HG03520 (cell line): Measurements from ENCODE around the gene GNAI1.

Experiments
- ATAC-seq: cut with Tn5 transposase; IDR thresholded peaks from one replicate; pipeline ENCODE4 v1.9.1; 2021; ENCODE audit warnings: mild to moderate bottlenecking, moderate library complexity; ENCODE audit not compliant: unreplicated experiment

The GNAI1 gene

DNA sequence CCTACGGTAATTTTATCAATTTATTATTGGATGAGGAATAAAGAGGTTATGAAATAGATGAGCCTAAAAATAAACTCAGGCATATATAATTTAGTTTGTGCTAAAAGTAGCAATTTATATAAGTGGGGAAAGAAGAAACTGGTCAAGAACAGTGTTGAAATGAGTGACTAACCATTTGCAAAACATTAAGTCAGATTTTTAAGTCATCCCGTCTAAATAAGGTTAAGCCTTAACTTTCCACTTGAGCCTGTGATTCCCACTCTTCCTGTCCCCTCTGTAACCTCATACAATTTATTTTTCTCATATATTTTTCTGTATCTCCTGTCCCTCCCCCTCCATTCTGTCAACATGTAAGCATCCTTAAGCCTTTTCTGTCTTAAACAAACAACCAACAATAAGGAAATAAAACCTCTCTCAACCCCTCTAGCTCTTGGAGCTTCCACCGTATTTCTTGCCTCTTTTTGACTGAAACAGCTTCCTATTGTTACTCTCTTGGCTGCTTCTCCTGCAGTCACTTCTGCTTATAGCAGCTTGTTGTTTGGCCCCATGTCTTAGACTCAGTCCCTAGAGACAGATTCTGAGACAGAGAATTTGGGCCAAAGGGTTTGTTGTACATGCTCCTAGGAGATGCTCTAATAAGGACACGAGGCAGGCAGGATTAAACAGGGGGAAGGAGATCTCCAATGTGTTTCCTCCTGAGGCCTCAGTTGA lies 109.7 kb downstream of the GNAI1 start:
- no peak for ATAC-seq

DNA sequence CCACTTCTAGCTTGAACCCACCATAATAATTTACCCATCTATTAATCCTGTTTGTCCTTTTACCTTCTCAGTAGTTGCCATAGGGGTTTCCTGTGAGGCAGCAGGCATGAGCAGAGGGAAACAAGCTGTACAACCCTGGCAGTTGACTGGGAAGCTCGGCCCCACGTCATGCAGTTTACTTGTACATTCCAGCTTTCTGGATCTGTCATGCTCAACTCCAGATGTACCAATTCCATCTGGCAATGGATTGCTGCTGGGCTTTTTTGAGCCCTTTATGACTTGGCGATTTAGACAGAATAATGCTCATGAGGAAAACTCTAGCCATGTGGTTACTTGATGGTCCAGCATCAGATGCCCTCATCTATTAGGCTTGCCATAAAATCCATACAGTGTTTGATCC lies 112.5 kb downstream of the GNAI1 start:
- no peak for ATAC-seq

DNA sequence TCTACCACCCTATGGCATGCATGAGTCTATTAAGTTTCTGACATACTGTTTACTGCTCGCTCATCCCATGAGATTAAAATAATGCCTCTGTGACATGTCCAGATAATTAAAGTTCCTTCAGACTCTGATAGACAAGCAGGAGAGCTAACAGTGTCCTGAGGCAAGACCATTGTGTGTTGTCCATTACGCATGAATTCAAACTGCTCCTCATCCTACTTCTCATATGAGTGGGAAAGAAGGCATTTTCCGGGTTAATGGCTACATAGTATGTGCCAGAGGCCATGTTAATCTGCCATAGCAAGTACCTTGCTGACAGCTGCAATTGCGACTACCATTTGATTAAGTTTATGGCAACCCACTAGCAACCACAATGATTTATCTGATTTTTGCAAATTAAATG lies 113.3 kb downstream of the GNAI1 start:
- no peak for ATAC-seq

DNA sequence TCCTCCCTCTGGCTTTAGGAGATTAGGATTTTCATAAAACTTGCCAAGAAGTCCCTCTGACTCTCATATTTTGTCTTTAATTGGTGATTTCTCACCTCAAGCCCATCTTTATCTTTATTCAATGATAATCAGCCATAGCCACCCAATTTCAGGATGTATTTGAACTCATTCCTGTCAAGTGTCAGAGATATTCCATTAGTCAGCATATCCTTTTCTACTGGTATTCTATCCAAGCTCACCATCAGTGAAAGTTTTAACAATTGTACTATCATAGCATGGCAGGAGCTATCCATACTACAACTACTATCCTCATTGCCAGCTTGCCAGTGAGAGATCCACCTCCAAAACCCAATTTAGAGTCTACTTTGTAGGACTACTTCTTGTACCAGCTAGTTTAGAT lies 114.6 kb downstream of the GNAI1 start:
- ATAC-seq: no peak

DNA sequence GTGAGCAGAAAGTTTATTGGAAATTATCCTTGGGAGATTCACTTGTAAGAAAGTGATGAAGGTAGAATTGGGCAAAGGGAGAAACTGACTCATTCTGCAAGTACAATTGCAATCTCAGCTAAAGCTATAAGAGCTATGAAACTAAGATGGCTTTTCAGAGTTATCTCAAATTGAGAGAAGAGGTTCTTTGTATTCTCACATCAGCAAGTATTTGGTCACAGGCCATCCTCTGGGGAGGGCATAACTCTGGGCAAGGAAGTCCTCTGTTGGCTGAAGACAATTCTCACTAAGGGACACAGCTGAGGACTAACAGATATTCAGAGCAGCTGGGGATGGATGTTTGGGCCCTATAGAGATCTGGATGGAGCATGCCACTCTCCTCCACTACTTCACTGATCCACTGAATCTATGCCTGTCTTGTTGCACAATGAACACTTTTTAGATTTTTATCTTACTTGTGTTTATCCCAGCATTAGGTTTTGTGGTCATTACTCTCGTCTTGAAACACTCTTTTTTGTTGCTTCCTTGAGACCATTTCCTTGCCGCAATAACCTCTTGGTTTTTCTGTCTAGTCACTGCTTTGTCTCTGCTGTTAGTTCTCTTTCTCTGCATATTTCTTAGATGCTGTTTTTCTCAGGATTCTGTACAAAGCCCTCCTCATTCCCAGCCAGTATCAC lies 115.1 kb downstream of the GNAI1 start:
- ATAC-seq: no peak

DNA sequence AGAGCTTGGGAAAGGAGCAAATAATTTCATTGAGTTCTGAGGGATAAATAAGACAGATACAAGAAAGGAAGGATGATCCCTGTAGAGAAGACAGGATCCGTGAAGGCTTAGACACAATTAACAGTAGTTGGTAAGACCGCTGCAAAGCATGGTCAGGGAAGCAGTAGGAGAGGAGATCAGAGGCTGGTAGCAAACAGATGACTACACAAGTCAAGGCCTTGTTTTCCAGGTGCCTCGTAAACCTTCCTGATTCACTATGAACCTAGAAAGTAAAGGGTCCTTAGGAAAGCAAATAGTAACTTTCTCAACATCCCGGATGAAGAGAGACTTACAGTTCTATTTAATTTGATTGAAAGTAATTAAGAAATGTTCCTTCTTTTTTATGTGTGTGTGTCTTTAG lies 118.6 kb downstream of the GNAI1 start:
- ATAC-seq: no peak

DNA sequence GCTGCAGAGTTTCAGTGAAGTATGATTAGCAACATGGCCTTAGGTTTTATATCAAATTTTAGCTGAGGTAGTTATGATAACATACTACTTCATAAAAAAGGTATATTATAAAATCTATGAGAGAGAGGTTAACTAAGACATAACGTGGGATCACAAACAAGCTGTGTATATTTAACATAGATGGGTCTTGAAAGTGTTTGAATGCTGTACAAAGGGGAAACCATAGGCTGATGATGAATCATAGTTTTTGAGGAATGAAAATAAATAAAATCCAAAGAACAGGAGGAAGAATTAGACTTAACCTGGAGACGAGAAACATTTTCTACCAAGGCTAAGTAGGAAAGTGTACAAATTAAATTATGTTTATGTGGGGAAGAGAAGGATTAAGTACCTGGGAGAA lies 119.0 kb downstream of the GNAI1 start:
- ATAC-seq: no peak

DNA sequence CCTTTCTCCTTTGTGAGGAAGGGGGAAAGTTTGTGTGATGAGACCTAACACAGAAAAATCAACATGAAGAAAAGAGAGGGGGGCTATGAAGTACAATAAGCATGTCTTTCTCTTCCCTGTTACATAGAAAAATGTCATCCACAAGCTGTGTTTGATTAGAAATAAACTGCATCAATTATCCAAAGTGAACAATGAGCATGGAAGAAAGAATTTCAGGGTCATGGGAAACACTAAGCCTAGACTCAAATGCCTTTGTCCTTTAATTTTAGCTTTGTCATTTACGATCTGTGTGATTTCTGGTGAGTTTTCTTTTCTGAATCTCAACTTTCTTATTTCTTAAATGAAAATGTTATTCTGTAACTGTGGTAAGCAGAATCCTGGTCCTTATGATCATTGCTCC lies 121.0 kb downstream of the GNAI1 start:
- no peak for ATAC-seq

DNA sequence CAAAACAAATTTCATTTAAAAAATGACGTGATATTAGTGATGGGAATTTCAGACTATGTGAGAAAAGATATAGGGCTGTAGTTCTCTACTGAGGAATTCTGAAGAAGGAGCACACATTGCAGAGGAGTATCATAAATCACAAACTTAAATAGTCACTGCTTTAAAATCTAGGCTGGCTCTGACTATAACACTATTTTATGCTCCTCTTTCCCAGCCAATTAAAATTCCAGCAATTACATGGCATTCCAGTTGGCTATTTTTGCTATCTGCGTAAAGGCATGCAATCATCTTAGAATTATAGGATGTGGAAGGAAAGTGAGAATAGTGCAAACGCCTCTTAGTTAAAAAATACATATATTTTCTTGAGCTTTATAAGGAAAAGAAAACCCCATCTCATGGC lies 123.1 kb downstream of the GNAI1 start:
- no peak for ATAC-seq

DNA sequence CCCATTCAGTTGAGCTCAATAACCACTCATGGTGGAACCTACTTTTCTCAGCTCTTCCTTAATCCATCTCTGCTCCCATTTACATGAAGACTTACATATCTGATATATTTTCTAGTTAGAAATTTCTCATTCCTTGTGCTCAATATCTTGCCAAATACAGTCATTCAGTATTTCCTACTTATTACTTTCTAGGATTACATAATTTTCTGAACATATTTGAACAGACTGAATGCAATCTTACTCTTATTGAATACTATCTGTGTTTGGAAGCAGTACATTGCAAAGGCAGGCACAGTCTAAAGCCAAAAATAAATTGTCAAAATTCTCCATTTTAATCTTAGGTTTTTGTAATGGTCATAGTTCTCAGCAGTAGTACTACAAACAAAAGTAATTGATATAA lies 126.0 kb downstream of the GNAI1 start:
- ATAC-seq: no peak

DNA sequence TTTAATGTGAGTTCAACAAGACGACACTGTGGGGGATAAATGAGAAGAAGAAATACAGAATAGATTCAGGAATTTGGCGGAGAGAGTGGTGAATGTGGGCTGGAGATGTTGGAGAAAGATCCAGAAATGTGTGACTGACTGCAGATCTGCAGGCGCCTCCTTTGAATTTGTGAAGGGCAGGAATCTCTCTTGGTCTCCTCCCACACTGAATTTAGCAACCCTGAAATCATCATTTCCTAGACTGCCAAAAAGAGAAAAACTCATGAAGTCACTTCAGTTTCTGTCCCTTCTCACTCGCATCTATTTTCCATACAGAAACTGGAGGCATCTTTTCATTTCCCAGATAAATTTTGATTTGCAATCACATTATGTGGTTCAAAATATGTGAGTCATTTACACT lies 128.7 kb downstream of the GNAI1 start:
- ATAC-seq: no peak

DNA sequence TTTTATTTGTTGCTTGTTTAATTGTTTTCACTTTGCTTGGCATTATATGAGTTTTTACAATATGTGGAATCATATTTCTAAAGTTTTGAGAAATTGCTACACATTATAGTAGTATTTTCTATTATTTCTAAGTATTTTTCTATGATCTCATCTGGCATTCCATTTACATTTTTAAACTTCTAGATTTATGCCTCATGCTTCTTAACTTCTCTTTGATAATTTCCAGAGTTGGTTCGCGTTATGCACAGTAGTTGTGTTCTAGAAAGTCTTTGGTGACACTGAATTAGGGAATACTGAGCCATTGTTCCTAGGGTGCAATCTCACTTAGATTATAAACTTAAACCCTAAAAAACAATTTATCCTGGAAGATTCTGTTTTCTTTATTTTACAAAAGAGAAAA lies 129.2 kb downstream of the GNAI1 start:
- ATAC-seq: no peak

DNA sequence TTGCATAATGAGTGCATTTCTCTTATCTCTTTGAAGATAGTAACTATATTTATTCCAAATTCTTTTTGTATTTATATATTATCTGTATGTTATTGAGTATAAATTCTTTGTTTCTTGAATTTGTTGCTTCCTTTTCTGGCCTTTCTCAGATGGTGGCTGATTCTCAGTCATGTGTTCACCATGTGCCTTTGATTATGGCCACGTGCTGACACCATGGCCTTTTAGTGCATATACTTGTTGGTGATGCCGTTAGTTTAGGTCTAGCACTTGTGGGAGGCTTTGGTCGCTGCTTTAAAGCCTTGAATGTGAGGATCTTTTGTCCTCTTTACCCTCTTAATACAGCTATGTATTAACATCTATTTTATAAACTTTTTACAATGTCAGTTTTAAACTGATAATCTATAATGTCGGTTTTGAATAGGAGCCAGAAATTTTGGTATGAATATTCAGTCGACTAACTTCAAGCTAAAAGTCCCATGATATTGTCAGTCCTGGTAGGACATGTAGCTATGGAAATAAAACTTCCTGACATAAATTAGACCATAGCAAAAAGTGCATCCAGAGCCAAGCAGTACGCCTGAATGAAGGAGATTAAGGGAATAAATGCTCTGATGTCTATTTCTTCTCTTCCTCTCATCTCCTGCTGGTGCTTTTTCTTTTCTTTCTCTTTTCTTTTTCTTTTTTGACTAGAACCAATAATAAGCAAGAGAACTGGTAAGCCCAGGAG lies 130.3 kb downstream of the GNAI1 start:
- ATAC-seq: no peak

DNA sequence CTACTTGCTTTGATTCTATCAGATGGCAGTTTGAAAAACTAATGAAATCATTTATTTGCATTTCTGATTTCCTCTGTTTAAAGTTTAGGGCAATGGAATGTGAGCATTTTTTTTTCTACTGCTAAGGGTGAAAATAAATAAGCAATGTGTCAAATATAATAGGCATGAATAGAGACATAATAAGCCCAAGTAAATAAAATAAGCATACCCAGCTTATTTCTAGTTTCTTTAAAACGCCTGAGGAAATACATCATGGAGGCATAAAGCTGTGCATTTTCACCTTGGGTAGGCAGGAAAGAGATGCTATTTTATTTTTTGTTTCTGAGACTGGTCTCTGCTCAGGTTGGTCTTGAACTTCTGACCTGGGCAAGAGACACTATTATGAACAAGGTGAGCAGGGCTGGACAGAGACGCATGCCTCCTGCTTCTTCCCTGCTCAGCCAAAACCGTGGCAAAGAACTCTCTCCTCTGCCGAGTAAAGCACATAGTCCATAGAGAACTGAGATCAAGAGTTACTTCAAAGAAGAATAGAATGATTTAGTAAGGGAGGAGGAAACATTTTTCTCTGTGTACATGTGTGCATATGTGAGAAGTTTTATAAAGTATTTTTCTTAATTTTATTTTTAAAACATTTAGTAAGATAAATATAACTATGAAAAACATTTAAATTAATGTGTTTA lies 138.1 kb downstream of the GNAI1 start:
- ATAC-seq: no peak

DNA sequence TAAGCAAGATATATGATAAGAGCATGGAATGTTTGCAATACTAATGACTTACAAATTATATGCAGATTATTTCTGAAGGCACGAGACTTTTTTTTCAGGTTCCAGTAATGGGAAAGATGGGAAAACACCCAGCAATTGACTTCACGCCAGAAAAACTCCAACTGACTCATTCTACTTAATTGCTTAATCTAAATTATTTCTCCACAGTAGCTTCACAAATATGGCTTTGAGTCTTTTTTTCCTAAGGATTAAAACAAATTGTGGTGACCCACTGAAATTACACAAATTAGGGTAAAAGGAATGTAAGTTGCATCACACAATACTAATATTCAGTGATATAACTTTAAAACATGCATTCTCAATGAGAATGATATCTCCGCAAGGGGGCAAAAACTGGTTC lies 138.7 kb downstream of the GNAI1 start:
- no peak for ATAC-seq

DNA sequence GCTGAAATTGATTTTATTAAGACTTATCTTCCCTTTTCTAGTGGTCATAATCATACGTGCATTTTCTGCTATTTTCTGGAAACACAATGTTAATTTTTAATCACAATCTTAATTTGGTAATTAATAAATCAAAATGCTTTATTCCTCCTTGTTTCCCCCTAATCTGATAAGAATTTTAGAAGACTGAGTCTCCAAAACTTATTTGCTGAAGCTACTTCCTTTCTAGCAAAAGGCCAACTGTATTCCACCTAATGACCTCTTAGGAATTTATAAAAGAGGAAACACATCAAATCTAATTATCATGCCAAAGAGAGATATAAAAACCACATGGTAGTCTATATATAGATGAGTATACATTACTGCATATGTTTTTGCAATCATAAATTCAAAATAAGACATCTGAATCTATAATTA lies 140.6 kb downstream of the GNAI1 start:
- ATAC-seq: no peak
